GM06990 (cell line): ENCODE results near the gene BLID.
A peak's percentile ranks its signal among the peaks of the same experiment; 100 is the strongest.

ENCODE experiments used
- DNase-seq: peaks from one replicate; pipeline ENCODE4 v3.0.0-alpha.2; 2011; ENCODE audit not compliant: insufficient read length; ENCODE audit errors: extremely low read depth
- H3K27me3 ChIP-seq: replicated peaks from 2 replicates; pipeline ENCODE4 v1.6.0; 2011; ENCODE audit warnings: low read length; ENCODE audit not compliant: control insufficient read depth, insufficient read depth
- H3K36me3 ChIP-seq: 2 replicates; pipeline ENCODE4 v1.5.1; 2011; ENCODE audit warnings: low read length; ENCODE audit not compliant: control insufficient read depth, insufficient read depth
- H3K4me3 ChIP-seq: replicated peaks from 2 replicates; pipeline ENCODE4 v1.5.1; 2011; ENCODE audit warnings: low read depth, mild to moderate bottlenecking, control low read depth, low read length
- TF ChIP-seq, protein P1 (sequence below): IDR thresholded peaks from 2 replicates; pipeline ENCODE4 v1.5.1; 2011; ENCODE audit warnings: low read length, control low read depth, mild to moderate bottlenecking, inconsistent platforms; ENCODE audit not compliant: insufficient read depth, poor library complexity, severe bottlenecking

BLID gene

DNA sequence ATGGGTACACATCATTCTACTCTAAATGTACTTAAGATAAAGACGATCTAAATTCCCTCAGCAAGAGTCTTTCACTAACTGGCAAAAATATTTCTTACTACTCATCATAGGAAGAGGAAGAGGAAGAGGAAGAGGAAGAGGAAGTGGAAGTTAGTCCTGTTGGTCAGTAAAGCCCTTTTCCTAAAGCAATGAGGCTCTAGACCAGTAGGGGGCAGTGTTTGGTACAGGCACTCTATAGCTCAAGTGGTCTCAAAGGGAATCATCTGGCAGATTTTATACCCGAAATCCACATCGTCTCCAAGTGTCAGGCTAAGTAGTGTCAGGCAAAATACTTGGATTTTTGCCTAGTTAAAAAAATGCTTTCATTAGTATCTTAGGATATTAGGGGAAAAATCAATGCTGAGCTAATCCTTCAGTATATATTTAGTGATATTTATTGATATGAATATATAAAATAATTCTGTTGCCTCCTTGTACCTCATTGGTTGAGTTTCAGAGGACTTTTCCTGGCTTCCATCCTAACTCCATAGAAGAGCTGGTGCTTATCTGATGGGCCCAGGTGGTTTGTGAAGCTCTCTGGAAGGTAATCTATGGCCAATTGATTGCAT is 7.7 kb downstream of the BLID start:
- Histone ChIP-seq H3K27me3 (no peaks in the 10 kb centered on the region), H3K36me3 (no peaks in the 10 kb centered on the region), H3K4me3 (no peak overlapping the region)
- TF ChIP-seq, protein P1, sequence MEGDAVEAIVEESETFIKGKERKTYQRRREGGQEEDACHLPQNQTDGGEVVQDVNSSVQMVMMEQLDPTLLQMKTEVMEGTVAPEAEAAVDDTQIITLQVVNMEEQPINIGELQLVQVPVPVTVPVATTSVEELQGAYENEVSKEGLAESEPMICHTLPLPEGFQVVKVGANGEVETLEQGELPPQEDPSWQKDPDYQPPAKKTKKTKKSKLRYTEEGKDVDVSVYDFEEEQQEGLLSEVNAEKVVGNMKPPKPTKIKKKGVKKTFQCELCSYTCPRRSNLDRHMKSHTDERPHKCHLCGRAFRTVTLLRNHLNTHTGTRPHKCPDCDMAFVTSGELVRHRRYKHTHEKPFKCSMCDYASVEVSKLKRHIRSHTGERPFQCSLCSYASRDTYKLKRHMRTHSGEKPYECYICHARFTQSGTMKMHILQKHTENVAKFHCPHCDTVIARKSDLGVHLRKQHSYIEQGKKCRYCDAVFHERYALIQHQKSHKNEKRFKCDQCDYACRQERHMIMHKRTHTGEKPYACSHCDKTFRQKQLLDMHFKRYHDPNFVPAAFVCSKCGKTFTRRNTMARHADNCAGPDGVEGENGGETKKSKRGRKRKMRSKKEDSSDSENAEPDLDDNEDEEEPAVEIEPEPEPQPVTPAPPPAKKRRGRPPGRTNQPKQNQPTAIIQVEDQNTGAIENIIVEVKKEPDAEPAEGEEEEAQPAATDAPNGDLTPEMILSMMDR: peak; percentile 70
- DNase-seq: no peak

DNA sequence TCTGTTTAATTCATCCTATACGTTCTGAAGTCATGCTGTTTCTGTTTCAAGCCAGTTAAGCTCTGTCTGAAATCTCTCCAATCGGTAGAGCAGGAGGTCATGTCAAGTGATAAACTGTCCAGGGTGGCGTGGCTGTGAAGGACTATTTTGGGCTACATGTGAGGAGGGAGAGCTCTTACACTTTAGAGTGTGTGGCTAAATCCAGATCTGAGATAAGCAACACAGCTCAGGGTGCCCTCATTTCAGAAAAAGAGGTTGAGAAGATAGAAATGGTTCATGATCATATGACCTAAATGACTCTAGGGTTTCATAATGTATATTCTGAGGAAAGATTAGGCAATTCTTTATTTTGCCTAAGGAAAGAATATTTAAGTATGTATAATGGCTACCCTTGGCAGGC is 8.4 kb downstream of the BLID start:
- H3K4me3 ChIP-seq: no peak overlapping the region
- no peaks in the 10 kb centered on the region for H3K27me3 ChIP-seq
- H3K36me3 ChIP-seq: no peaks in the 10 kb centered on the region
- TF ChIP-seq, protein P1: no peak
- DNase-seq: no peak

GRCh38 chr11:122107045-122107444 is 9.0 kb downstream of the BLID start:
- H3K27me3 ChIP-seq: no peaks in the 10 kb centered on the region
- DNase-seq: no peak
- no peak overlapping the region for H3K4me3 ChIP-seq
- no peaks in the 10 kb centered on the region for H3K36me3 ChIP-seq
- TF ChIP-seq, protein P1: no peak

- H3K27me3 ChIP-seq: 0 out of 2 replicates have a peak, but pooled peaks cover 1% of the 10 kb centered on the region
- no peaks in the 10 kb centered on the region for H3K36me3 ChIP-seq
- DNase-seq: no peak
- TF ChIP-seq, protein P1: no peak
- no peak overlapping the region for H3K4me3 ChIP-seq
These were observed 10.8 kb downstream of the BLID start for GRCh38 chr11:122105044-122105758.

- TF ChIP-seq, protein P1: no peak
- DNase-seq: no peak
- H3K27me3 ChIP-seq: peaks cover 1% of the 10 kb centered on the region; the same call in 1 of the 2 replicates
- H3K36me3 ChIP-seq: no peaks in the 10 kb centered on the region
- no peak overlapping the region for H3K4me3 ChIP-seq
These were observed 11.7 kb downstream of the BLID start for GRCh38 chr11:122104341-122104740.

DNA sequence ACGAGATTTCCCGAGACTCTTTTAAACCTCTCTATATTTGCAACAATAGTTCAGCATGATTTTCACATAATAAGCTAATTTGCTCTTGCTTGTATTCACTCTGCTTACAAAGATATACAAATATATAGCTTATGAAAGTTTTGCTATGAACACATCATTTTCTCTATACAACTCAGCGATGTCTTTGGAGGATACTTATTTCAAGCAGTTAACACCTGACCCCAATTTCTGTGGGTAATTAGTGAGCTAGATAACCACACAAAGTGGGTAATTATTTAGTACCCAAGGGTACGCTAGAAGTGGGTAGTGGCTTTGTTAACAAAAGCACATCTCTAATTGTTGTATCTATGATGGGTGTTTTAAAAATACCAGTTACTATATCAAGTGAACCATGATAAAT is 12.3 kb downstream of the BLID start:
- TF ChIP-seq, protein P1: no peak
- no peaks in the 10 kb centered on the region for H3K36me3 ChIP-seq
- DNase-seq: peak; percentile 10

More for the DNA sequence above, 12.3 kb downstream of the BLID start:
- Histone ChIP-seq H3K27me3 (peaks cover 1% of the 10 kb centered on the region; the same call in 1 of the 2 replicates), H3K4me3 (no peak overlapping the region)
